ENCODE measurements around the gene NRXN3.
"Not testable (repeated sequence)": the region's sequence is repeated elsewhere in the genome, so short reads cannot be mapped to it uniquely, and the experiment has no call there.

NRXN3 gene

DNA sequence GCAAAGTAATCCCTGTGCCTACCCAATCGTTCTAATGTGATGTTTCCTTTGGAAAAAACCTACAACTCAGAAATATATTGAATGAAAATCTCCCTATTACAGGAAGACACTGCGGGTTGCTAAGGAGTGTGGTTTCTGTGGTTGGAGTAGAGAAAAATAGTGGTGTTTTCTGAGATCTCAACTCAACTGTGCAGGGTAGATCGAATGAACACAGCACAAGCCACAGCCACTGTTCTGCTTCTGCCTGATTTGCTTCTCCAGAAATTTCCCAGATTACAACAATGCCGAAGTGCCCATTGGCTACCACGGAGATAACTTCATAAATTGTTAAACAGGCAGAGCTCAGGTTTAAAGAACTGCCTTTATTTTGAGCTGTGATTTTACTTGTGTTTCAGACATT, 1560.8 kb downstream of the NRXN3 start:
- in situ Hi-C loops (cut with MboI; ENCODE audit: low pct_unique_long_range_greater_than_20kb, low sequenced_read_pairs): no loop called here
- DNase-seq: peak; percentile 16

DNA sequence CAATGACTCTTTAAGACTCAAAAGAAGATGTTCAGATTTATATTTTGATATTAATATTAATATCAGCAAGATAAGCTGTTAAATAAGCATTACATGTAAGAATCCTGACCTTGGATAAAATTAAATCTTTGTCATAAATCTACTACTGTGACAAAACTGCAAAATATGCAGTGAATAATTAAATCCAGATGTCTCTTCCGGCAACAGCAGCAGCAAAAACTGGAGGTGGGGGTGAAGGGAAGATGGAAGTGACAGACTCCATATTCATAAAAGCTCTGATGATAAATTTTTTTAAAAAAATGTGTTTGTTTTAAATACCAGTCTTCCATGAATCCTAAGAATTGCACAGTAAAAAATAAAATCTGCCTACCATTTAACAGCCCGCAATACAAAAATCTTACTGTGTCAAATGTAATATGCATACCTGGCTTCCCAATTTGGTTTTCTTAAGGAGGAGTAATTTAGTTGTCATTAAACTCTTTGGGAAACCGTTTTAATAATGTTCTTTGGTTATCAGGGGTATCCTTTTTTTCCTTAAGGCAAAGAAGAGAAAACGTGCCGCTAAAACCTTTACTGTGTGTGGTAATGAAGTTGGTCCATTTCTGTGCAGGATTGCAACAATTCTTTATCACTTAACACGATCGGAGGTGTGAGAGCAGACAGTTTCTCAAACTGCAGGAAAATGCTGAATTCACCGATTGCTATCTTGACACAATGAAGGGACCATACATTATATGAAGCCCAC, 1562.9 kb downstream of the NRXN3 start:
- in situ Hi-C loops (cut with MboI; ENCODE audit: low pct_unique_long_range_greater_than_20kb, low sequenced_read_pairs): no loop called here

DNA sequence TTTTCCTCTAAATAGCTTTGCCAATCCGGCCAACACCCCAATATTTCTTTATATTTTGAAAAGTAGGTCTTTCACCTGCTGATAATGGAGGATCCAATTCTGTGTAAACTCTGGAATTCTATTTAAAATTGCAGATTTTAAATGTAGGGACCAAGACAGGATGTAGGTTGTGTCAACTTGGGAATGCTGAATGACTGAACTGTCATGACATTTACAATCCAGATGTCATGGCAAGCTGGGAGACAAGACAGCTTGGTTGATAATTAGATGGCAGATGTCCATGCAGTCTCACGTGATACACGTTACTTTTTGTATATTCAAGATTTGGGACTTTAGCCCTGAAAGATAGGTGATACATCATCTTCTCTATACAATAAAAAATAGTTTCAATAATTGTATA, 1564.0 kb downstream of the NRXN3 start:
- no peak for DNase-seq
- in situ Hi-C loops (cut with MboI; ENCODE audit: low pct_unique_long_range_greater_than_20kb, low sequenced_read_pairs): no loop called here

More for the DNA sequence above, 1562.9 kb downstream of the NRXN3 start:
- no peak for DNase-seq

DNA sequence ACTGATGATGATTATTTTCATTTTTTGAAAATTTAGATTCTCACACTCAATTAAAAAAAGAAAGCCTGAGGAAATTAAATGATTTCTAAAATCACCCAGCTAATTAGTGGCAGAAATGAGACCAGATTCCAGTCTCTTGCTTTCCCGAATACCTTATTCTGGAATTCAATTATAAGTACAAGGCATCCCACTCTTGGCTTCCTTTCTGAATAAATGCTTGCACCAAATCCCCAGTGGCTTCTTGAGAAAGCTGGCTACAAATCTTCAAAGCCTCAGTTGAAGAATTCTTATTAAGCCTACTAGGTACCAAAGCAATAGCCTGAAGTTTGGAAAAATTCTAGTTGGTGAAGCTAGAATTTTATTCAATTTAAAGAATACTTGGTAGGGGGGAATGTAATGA, 1564.5 kb downstream of the NRXN3 start:
- DNase-seq: no peak
- in situ Hi-C loops (cut with MboI; ENCODE audit: low pct_unique_long_range_greater_than_20kb, low sequenced_read_pairs): no loop called here

DNA sequence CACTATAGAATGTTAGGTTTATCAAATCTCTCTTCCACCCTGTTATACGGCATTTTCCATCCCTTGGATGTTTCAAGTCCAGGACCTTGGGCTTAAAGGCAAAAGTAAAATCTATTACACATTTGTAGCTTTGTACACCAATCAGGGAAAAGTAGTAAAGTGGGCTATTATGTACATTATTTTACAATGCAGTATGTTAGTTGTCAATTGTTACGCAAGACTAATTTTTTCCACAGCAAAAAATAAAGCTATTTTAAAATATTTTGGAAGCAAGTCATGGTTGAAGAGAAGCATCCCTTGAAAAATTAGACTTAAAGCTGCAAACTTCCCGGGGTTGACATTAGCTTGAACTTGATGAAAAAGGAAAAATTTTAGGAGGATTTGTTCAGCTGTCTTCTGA, 1564.9 kb downstream of the NRXN3 start:
- in situ Hi-C loops (cut with MboI; ENCODE audit: low pct_unique_long_range_greater_than_20kb, low sequenced_read_pairs): no loop called here

DNA sequence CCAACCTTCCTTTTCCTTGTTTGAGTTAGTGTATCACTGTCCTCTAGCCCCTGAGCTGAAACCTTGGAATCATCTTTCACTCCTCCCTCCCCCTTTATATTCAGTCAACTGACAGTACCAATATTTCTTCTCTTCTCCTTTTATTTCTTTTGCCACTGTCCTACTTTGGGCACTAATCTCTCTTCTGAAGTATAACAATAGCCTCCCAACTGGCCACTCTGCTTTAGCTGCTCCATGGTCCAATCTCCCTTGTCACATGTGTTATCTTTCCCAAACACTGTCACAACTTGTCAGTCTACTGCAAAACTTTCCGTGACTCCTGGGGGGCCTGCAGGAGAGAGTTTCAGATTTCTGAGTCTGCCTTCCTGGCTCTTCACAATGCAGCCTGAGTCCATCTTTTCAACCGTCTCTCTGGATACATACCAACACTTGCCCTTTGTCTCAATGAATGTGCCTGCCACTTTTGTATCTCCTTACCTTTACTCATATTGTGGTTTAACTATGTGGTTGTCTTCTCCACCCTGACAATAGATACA, 1570.0 kb downstream of the NRXN3 start:
- in situ Hi-C loops (cut with MboI; ENCODE audit: low pct_unique_long_range_greater_than_20kb, low sequenced_read_pairs): no loop called here
- no peak for DNase-seq

More for the DNA sequence above, 1564.9 kb downstream of the NRXN3 start:
- no peak for DNase-seq

DNA sequence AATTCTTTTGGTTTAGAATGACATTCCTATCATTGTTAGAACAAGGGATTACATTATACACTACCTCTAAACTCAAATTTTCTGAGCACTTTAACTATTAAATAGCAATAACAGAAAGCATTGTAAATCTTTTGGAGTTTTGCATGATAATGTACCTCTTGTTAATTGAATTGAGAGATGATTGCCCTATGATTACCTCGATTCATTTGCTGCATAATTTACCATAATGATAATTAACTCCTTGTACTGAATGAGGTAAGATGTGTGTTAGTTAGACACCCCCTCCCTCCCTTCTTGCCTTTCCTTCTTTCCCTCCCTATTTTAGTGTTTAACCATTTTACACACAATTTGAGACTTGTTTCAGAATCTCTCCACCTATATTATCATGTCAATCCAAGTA, 1572.0 kb downstream of the NRXN3 start:
- in situ Hi-C loops (cut with MboI; ENCODE audit: low pct_unique_long_range_greater_than_20kb, low sequenced_read_pairs): no loop called here
- no peak for DNase-seq

DNA sequence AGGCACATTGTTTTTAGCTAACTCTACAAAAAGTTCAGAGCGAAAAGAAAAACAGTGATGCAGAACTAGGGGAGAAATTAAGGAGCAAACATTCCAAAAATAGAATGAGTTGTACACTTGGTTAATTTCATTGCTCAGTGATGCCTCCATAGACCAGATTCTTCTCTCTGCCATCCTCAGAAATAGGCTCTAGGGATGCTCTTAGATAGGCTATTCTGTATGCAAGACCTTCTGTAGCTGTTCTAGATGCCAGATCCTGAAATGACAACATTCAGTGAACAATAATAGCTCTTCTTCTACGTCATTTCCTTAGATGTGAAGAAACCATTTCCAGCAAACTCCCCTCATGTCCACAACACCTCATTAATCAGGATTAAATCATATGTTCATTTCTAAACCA, 1574.9 kb downstream of the NRXN3 start:
- no peak for DNase-seq
- in situ Hi-C loops (cut with MboI; ENCODE audit: low pct_unique_long_range_greater_than_20kb, low sequenced_read_pairs): no loop called here

DNA sequence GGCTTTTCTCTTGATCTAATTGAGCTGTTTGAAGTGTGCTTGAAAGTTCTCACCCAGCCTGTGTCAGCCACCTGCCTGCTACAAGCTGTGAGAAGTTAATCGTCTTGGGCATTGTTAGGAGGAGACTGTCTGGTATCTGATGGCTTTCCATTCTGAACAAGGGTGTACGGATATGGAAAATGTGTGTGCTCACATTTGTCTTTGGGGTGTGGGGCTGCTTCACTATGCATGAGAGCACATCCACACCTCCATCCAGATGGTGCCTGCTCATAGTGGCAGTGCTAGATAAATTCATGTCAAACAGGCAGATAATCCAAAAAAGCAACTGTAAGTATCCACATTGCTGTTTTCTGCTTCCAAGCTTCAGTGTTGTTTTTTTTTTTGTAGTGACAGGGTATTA, 1578.9 kb downstream of the NRXN3 start:
- in situ Hi-C loops (cut with MboI; ENCODE audit: low pct_unique_long_range_greater_than_20kb, low sequenced_read_pairs): no loop called here
- DNase-seq: no peak

DNA sequence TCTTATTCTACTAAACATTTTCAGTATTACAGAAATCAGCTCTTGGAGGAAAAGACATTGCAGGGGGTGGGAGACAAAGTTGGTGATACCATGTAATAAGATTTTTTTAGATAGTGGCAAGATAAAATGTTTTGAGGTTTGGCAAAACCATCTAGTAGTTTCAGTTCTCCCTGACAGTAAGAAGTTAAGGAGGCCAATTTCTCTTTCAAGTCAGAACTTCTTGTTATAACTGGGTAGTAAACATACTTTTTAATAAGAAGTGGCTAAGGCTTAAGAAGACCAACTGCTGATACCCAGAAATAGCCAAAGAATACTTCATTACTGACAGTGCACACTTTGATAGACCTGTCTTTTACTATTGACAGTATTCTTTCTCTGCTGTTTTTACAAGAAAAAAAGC, 1588.8 kb downstream of the NRXN3 start:
- DNase-seq: no peak
- in situ Hi-C loops (cut with MboI; ENCODE audit: low pct_unique_long_range_greater_than_20kb, low sequenced_read_pairs): no loop called here

DNA sequence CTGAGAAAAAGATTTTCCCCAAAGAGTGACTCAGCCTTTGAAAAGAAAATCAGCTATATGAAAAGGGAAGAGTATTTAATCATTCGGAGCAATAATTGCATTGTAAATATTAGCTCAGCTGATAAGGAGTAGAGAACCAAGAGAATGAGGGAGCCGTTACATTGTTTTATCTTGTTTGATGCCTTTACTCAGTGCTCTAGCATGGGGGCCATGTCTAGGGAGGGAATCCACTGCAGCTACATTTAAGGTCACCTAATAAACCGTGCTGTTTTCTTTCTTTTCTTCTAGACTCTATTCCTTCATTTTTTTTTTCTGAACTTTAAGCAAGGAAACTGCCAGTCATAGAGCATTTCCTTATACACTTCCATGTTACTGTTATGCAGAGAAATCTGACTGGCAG, 1594.2 kb downstream of the NRXN3 start:
- DNase-seq: no peak
- in situ Hi-C loops (cut with MboI; ENCODE audit: low pct_unique_long_range_greater_than_20kb, low sequenced_read_pairs): no loop called here

DNA sequence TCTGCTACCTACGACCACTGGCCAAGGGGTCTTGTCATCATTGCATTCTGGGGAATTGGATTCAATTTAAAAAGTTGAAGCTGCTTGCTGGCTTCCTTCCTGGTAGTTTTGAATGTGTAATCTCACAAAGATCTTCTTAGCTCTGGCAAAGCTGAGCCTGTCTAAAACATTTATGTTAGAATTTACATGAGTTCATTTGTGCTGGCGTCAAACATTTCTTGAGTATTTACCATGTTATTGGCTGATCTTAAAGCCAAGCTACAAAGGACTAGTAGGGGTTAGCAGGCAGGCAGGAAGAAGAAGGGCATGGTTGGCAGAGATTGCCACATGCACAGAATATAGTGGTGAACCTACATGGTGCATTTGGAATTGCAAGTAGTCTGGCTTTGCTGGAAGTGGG, 1596.3 kb downstream of the NRXN3 start:
- in situ Hi-C loops (cut with MboI; ENCODE audit: low pct_unique_long_range_greater_than_20kb, low sequenced_read_pairs): no loop called here
- DNase-seq: no peak

DNA sequence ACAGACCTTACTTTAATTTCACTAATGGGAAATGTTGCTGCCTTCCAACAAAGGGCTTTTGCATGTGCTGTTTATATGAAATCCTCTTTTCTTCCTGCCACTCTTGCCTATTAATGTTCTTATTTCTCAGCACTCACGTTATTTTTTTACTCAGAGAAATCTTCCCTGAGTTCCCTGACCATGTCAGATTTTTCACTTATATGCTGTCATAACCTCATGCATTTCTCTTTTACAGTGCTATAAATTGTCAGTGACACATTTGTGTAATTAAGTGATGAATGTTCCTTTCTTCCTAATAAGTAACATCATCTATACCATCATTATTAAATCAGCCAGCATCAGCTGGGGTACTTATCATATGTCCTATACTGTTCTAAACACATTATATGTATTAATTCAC, 1597.1 kb downstream of the NRXN3 start:
- in situ Hi-C loops (cut with MboI; ENCODE audit: low pct_unique_long_range_greater_than_20kb, low sequenced_read_pairs): no loop called here

DNA sequence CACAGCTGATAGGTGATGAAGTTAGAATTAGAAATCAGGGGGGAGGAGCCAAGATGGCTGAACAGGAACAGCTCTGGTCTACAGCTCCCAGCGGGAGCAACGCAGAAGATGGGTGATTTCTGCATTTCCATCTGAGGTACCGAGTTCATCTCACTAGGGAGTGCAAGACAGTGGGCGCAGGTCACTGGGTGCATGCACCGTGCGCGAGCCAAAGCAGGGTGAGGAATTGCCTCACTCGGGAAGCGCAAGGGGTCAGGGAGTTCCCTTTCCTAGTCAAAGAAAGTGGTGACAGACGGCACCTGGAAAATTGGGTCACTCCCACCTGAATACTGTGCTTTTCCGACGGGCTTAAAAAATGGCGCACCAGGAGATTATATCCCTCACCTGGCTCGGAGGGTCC, 1597.5 kb downstream of the NRXN3 start:
- in situ Hi-C loops (cut with MboI; ENCODE audit: low pct_unique_long_range_greater_than_20kb, low sequenced_read_pairs); DNase-seq: not testable (repeated sequence)

More for the DNA sequence above, 1597.1 kb downstream of the NRXN3 start:
- DNase-seq: no peak

DNA sequence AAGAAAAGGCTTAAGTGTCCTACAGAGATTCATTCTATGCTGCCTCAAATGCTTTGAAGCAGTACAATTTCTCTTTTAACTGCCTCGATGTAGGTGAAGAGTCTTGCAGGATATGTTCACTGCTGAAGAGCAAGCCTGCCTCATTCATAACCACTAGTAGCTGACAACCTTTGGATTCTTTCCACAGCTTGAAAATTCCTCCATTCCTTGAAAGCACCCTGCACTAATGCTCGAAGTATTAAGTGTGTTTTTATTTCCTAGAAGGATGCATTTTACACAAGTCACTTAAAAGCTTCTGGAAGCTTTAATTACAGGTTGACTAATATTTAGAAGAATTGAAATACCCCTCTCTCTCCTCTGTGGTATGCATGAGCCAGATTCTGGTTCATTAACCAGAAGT, 1611.7 kb downstream of the NRXN3 start:
- in situ Hi-C loops (cut with MboI; ENCODE audit: low pct_unique_long_range_greater_than_20kb, low sequenced_read_pairs): no loop called here
- DNase-seq: no peak

DNA sequence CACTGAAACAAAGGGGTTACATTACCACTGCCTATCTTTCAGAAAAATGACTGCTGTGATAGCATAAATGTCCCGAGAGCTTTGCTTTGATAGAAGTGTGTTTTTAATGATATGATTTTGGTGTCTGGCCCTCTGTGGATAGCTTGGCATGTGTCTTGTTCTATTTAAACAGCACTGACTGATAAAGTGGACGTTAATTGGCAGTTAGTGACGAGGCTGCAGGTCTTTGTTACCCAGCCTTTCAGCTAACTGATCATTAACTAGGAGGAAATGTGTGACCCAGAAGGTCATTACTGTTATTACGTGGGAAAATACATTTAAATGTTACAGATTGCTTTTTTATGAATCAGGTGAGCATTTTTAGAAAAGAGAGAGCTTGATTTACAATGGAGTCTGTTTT, 1612.9 kb downstream of the NRXN3 start:
- DNase-seq: no peak
- in situ Hi-C loops (cut with MboI; ENCODE audit: low pct_unique_long_range_greater_than_20kb, low sequenced_read_pairs): no loop called here

DNA sequence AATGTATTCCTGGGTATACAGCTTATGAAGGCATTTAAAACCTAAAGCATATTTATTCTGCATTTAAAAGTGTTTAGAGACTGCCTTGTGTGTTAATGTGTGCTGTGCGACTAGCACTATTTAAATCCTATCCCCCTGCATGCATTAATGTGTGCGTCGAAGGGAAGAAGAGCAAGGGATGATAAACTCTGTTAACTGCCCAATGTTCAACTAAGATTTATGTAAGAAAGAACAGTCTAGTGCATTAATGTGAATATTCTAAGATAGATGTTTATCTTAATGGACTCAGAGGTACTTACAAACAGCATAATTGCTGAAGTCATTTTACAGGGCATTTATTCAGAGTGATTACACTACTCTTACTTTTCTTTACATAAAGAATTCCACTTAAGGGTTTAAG, 1616.3 kb downstream of the NRXN3 start:
- DNase-seq: no peak
- in situ Hi-C loops (cut with MboI; ENCODE audit: low pct_unique_long_range_greater_than_20kb, low sequenced_read_pairs): no loop called here

DNA sequence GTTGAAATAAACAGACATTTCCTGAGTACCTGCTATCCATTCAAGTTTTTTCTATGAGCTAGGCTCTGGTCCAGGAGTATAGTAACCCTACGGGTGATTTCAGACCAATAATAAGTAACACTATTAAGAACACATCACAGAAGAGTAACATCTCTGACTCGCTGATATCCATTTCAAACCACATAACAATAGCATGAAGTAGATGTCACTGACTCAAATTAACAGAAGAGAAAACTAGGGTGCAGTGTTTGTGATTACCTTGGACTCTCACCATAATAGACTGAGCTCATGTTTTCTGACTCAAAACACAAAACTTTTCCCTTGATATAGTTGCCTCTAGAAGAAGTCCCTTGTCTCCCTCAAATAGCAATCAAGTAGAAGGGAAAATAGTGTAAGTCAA, 1618.2 kb downstream of the NRXN3 start:
- in situ Hi-C loops (cut with MboI; ENCODE audit: low pct_unique_long_range_greater_than_20kb, low sequenced_read_pairs): no loop called here
- DNase-seq: no peak

DNA sequence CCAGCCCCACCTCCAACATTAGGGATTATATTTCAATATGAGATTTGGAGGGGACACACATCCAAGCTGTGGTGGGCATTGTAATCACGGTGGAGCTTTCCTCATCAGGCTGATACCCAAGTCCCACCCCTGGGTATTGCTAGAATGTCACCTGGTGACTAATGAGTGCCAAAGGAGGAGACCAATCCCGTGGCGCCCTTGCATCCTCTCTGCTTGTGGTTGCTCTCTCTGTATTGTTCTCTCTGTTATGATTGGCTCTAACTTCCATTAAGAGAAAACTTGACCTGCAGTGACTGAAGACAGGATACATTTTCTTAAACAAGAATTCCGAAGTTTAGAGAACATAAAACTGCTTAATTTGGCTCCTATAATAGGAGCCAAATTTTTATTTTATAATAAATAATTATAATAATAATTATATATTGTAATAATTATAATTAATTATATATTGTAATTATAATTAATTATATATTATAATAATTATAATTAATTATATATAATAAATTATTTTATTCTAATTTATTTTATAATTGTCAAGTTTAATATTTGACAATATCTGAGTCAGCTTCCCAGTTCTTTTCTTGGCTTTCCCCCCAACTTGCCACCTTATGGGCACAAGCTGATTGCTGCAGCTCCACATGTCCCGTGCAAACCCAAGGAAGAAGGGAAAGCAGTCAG, 1621.0 kb downstream of the NRXN3 start:
- DNase-seq: no peak
- in situ Hi-C loops (cut with MboI; ENCODE audit: low pct_unique_long_range_greater_than_20kb, low sequenced_read_pairs): no loop called here

DNA sequence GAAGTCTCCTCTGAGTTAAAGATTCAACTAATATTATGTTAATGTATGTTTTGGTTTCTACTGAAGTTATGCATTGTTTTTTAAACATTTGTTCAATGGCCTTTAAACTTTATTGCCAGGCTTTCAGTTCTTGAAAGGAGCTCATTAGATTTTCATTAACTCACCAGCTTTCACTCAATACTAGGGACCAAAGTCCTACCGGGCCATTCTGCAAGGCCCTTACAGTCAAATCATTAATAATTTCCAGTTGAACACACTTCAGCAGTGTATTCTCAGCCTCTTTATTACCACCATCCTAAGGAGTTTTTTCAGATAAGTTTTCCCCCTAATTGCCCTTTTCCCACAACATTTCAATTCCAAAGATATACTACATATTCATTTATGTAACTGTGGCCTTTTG, 1631.9 kb downstream of the NRXN3 start:
- no peak for DNase-seq

DNA sequence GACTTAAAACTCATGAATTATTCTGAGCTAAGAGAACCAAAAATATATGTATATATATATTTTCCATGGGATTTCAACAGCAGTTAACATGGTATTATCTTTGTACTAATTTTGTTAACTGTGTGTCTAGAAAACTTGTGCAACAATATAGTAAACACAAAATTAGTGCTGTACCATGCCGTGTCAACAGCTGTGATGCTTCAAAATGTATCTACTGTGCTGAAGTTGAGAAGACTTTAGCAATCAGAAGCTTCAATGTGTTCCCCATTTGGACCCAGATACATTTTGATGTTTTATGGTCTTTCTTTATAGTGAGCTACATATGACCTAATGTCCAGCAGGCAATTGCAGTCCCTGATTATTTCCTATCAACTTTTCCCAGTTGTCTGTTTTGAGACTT, 1635.5 kb downstream of the NRXN3 start:
- no peak for DNase-seq
- in situ Hi-C loops (cut with MboI; ENCODE audit: low pct_unique_long_range_greater_than_20kb, low sequenced_read_pairs): no loop called here

More for the DNA sequence above, 1631.9 kb downstream of the NRXN3 start:
- in situ Hi-C loops (cut with MboI; ENCODE audit: low pct_unique_long_range_greater_than_20kb, low sequenced_read_pairs): no loop called here
